Measurements from ENCODE around the gene TEX38.

TEX38 gene

GRCh38 chr1:46637444-46638083 lies 34.1 kb upstream of the TEX38 start:
- TF ChIP-seq, protein P1, sequence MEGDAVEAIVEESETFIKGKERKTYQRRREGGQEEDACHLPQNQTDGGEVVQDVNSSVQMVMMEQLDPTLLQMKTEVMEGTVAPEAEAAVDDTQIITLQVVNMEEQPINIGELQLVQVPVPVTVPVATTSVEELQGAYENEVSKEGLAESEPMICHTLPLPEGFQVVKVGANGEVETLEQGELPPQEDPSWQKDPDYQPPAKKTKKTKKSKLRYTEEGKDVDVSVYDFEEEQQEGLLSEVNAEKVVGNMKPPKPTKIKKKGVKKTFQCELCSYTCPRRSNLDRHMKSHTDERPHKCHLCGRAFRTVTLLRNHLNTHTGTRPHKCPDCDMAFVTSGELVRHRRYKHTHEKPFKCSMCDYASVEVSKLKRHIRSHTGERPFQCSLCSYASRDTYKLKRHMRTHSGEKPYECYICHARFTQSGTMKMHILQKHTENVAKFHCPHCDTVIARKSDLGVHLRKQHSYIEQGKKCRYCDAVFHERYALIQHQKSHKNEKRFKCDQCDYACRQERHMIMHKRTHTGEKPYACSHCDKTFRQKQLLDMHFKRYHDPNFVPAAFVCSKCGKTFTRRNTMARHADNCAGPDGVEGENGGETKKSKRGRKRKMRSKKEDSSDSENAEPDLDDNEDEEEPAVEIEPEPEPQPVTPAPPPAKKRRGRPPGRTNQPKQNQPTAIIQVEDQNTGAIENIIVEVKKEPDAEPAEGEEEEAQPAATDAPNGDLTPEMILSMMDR (IDR thresholded peaks at IDR 0.05; ENCODE audit: low read depth, low read length, missing control alignments), result no peak
- no peak for DNase-seq (ENCODE audit: low read depth)
- in situ Hi-C loops (cut with HindIII; ENCODE audit: low sequenced_read_pairs), result no loop called here
- no peak overlapping the region for H3K4me3 ChIP-seq (ENCODE audit: low read depth, low read length)

DNA sequence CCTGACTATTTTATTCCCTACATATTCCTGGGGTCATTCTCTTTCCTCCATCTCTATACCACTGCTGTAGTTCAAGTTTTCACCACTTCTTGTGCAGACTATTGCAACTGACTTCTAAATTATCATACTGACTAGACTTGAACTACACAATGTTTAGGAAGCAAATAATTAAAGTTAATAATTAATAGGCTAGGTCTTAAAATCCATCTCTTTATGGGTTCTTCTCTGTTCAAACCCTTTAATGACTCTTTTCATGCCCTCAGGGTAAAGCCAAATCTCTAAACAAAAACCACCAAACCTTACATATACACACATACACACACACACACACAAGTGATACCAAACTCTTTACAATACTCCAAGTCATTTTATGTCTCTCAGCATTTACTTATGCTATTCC lies 32.7 kb upstream of the TEX38 start:
- in situ Hi-C loops (cut with HindIII; ENCODE audit: low sequenced_read_pairs), result no loop called here
- TF ChIP-seq, protein P1 (IDR thresholded peaks at IDR 0.05; ENCODE audit: low read depth, low read length, missing control alignments), result no peak
- H3K4me3 ChIP-seq (ENCODE audit: low read depth, low read length), result no peak overlapping the region
- no peak for DNase-seq (ENCODE audit: low read depth)

GRCh38 chr1:46639547-46639946 lies 32.1 kb upstream of the TEX38 start:
- in situ Hi-C loops (cut with HindIII; ENCODE audit: low sequenced_read_pairs), result no loop called here
- TF ChIP-seq, protein P1 (IDR thresholded peaks at IDR 0.05; ENCODE audit: low read depth, low read length, missing control alignments), result no peak
- no peak for DNase-seq (ENCODE audit: low read depth)
- no peak overlapping the region for H3K4me3 ChIP-seq (ENCODE audit: low read depth, low read length)

GRCh38 chr1:46642115-46642680 lies 29.5 kb upstream of the TEX38 start:
- TF ChIP-seq, protein P1 (IDR thresholded peaks at IDR 0.05; ENCODE audit: low read depth, low read length, missing control alignments), result no peak
- no peak for DNase-seq (ENCODE audit: low read depth)
- in situ Hi-C loops (cut with HindIII; ENCODE audit: low sequenced_read_pairs), result no loop called here
- H3K4me3 ChIP-seq (ENCODE audit: low read depth, low read length), result no peak overlapping the region

DNA sequence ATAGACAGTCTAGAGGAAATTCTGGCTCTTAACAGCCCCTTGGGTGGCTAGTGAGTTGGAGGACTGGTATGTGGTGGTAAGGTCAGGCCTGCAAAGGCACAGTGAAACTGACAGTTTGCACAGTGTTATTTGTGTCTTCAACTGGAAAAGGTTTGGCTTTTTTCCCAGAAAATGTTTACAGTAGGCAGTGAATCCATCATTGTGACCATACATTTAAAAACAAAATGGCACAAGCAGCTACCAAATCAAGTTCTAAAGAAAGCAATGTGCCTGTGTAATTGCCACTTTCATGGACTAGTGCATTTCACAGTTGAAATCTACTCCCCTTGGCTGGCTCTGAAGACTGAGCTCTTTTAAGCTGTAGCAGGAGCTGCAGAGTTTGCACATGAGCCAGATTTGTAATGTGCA lies 28.3 kb upstream of the TEX38 start:
- DNase-seq (ENCODE audit: low read depth), result peak; percentile 76
- in situ Hi-C loops (cut with HindIII; ENCODE audit: low sequenced_read_pairs), result no loop called here
- no peak overlapping the region for H3K4me3 ChIP-seq (ENCODE audit: low read depth, low read length)
- TF ChIP-seq, protein P1 (IDR thresholded peaks at IDR 0.05; ENCODE audit: low read depth, low read length, missing control alignments), result no peak

DNA sequence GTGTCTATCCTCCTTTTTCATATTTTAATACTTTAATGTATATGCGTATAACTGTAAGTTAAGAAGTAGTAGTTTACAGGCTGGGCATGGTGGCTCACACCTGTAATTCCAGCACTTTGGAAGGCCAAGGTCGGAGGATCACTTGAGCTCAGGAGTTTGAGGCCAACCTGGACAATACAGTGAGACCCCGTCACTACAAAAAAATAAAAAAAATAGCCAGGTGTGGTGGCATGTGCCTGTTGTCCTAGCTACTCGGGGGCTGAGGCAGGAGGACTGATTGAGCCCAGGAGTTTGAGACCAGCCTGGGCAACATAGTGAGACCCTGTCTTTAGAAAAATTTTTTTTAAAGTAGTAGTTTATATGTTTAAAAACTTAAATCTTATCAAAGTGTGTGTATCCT lies 25.8 kb upstream of the TEX38 start:
- in situ Hi-C loops (cut with HindIII; ENCODE audit: low sequenced_read_pairs), result no loop called here
- H3K4me3 ChIP-seq (ENCODE audit: low read depth, low read length), result no peak overlapping the region
- DNase-seq (ENCODE audit: low read depth), result no peak
- TF ChIP-seq, protein P1 (IDR thresholded peaks at IDR 0.05; ENCODE audit: low read depth, low read length, missing control alignments), result no peak

Measured in astrocyte of the cerebellum (primary cell).